Natural killer cell (primary cell): Measurements from ENCODE around the gene INCA1. TPM values are rescaled to one million over a fixed set of nuclear protein-coding genes. Genes with fewer than 3 reads are reported as not detected.

Experiments used
- ATAC-seq, 3 donors: fragments of 150-1000 bp in 2 of 3; fragments of 200-7000 bp in 1 of 3; cut with Tn5 transposase; 1 replicate in 1 of 3; 2 replicates in 2 of 3; pipeline ENCODE4 v1.10.0; 2021; ENCODE audit warnings: mild to moderate bottlenecking in 2 of 3, moderate library complexity in 2 of 3
- DNase-seq, 2 donors: peaks; one replicate each; pipeline versions ENCODE4 v3.0.0 to v3.0.0-alpha.2; 2013 to 2021; ENCODE audit warnings: mixed read lengths in 1 of 2
- H3K27ac ChIP-seq: one replicate; pipeline ENCODE4 v1.5.1; 2013; ENCODE audit warnings: mild to moderate bottlenecking, low read length
- H3K27me3 ChIP-seq: one replicate; pipeline ENCODE4 v1.6.1; 2013; ENCODE audit warnings: low read length; ENCODE audit not compliant: control insufficient read depth, insufficient read depth
- H3K36me3 ChIP-seq: one replicate; pipeline ENCODE4 v1.6.1; 2013; ENCODE audit warnings: low read length; ENCODE audit not compliant: control insufficient read depth, insufficient read depth
- H3K4me1 ChIP-seq: one replicate; pipeline ENCODE4 v1.6.1; 2013; ENCODE audit warnings: low read length; ENCODE audit not compliant: control insufficient read depth, insufficient read depth
- H3K4me3 ChIP-seq: one replicate; pipeline ENCODE4 v1.5.1; 2013; ENCODE audit warnings: low read length
- H3K9me3 ChIP-seq: one replicate; pipeline ENCODE4 v1.6.1; 2013; ENCODE audit warnings: low read length; ENCODE audit not compliant: control insufficient read depth, insufficient read depth
- H3K27ac Mint-ChIP-seq, 2 donors: one replicate each; pipeline ENCODE4 v1.8.0; 2022; ENCODE audit warnings: mild to moderate bottlenecking in 2 of 2, mixed read lengths in 2 of 2, moderate library complexity in 1 of 2
- H3K27me3 Mint-ChIP-seq, 2 donors: one replicate each; pipeline ENCODE4 v1.8.0; 2022; ENCODE audit warnings: low read depth in 2 of 2, mixed read lengths in 2 of 2
- H3K36me3 Mint-ChIP-seq: one replicate; pipeline ENCODE4 v1.8.0; 2022; ENCODE audit warnings: mixed read lengths
- H3K4me1 Mint-ChIP-seq, 2 donors: one replicate each; pipeline ENCODE4 v1.8.0; 2022; ENCODE audit warnings: mixed read lengths in 2 of 2
- H3K4me3 Mint-ChIP-seq: one replicate; pipeline ENCODE4 v1.8.0; 2022; ENCODE audit warnings: mild to moderate bottlenecking, moderate library complexity, mixed read lengths
- H3K9me3 Mint-ChIP-seq, 2 donors: one replicate each; pipeline ENCODE4 v1.8.0; 2022; ENCODE audit warnings: mixed read lengths in 2 of 2
- CTCF ChIP-seq: fragments of 200-600 bp; IDR thresholded peaks from one replicate; pipeline ENCODE4 v1.8.0; 2022; ENCODE audit warnings: antibody characterized with exemption
- WGBS: methylation state at CpG from one replicate; pipeline ENCODE4 v1.1.7; 2013; ENCODE audit warnings: missing lambda C conversion rate; ENCODE audit not compliant: insufficient coverage; 5-methylcytosine and 5-hydroxymethylcytosine counted together
- intact Hi-C: fragments of 100-400 bp; cut with micrococcal nuclease; formaldehyde crosslinking; loops from one replicate; pipeline ENCODE4 v1.14.2; 2022
- total RNA-seq, 4 donors: library from RNA; stranded (reverse); fragments of 120-200 nt in 1 of 4; gene quantifications; one replicate each; pipeline versions ENCODE4 v1.2.3 to v1.2.4, GENCODE V29; 2013 to 2022

INCA1 gene
- total RNA-seq, 3 donors from 2014 or later (not counting 1 experiment from before 2014, with no cell fraction given) = 0.39 to 0.54 TPM; not detected in 1

DNA sequence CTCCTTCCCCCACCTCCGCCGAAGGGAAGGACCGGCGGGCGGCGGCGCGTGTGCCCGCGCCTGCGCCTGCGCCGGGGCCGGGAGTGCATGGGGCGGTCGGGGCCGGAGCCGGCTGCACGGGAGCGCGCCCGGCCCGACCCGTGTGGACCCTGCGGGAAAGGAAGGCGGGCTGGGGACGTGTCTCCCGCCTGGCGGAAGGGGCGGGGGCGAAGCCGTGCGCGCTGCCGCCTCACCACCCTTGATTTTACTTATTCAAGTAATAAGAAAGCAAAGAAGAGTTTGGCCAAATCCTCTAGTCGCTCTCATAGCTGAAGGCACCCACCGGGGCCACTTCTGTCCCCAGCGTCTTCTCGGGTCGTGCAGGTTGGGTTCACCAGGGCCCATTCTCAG, 48.4 kb downstream of the INCA1 start:
- Histone ChIP-seq H3K27ac (peak overlapping the region; percentile 97), H3K4me1 (peaks cover 45% of the 10 kb centered on the region), H3K4me3 (peak overlapping the region; percentile 99), H3K9me3 (no peaks in the 10 kb centered on the region), H3K27me3 (no peaks in the 10 kb centered on the region), H3K36me3 (peaks cover 34% of the 10 kb centered on the region)
- Mint-ChIP-seq H3K9me3 (no peaks in the 10 kb centered on the region), H3K4me1 (peaks cover 45 to 52% of the 10 kb centered on the region in 2 donors), H3K4me3 (peak overlapping the region; percentile 91), H3K27ac (peak overlapping the region; percentile 87 to 93), H3K36me3 (peaks cover 14% of the 10 kb centered on the region), H3K27me3 (peaks cover 0 to 2% of the 10 kb centered on the region in 2 donors)
- ATAC-seq (peak; percentile 30 to 69 (median 58)), DNase-seq (peak; percentile 72 to 87)
- under 1% methylated on average over 40 of the region's 40 CpGs for WGBS
- TF ChIP-seq CTCF = no peak
- intact Hi-C loops = loop anchor here (1.0 to 5.0 kb wide), 3 partner anchors 9 to 468 kb away; partner anchors contain the start of genes NUP88, RNF167, SLC25A11 and SPAG7

- H3K27me3 ChIP-seq = no peaks in the 10 kb centered on the region
- H3K4me3 ChIP-seq = peak within 1 kb of the TSS; percentile 99
- H3K9me3 ChIP-seq = no peaks in the 10 kb centered on the region
- ATAC-seq (peak; percentile 49 to 76 (median 61)), DNase-seq (peak; percentile 80 to 96)
- H3K36me3 ChIP-seq = peaks cover 38% of the 10 kb centered on the region
- peaks cover 50 to 57% of the 10 kb centered on the region in 2 donors for H3K4me1 Mint-ChIP-seq
- TF ChIP-seq CTCF = no peak
- H3K27ac ChIP-seq = peak within 1 kb of the TSS; percentile 97
- H3K27ac Mint-ChIP-seq = peak within 1 kb of the TSS; percentile 87 to 93
- H3K4me1 ChIP-seq = peaks cover 50% of the 10 kb centered on the region
- no peaks in the 10 kb centered on the region for H3K9me3 Mint-ChIP-seq
- H3K36me3 Mint-ChIP-seq = peaks cover 14% of the 10 kb centered on the region
- WGBS = under 1% methylated on average over 53 of the region's 59 CpGs
- H3K4me3 Mint-ChIP-seq = peak within 1 kb of the TSS; percentile 91
- peaks cover 0 to 2% of the 10 kb centered on the region in 2 donors for H3K27me3 Mint-ChIP-seq
- intact Hi-C loops = loop anchor here (1.0 to 5.0 kb wide), 3 partner anchors 8 to 469 kb away; partner anchors contain the start of genes NUP88, RNF167, SLC25A11 and SPAG7
These were observed 49.0 kb downstream of the INCA1 start, which contains the start of gene PFN1 for GRCh38 chr17:4948166-4948930. TSS of gene PFN1 (minus strand) at chr17:4948530. CDS start at chr17:4948394, 136 bp downstream.

- peak overlapping the region; percentile 96 for H3K27ac ChIP-seq
- WGBS = 0% methylated on average over 49 of the region's 56 CpGs
- H3K36me3 ChIP-seq = peaks cover 46% of the 10 kb centered on the region
- ATAC-seq (peak; percentile 11 to 40 (median 27)), DNase-seq (peak; percentile 69 to 81)
- H3K27ac Mint-ChIP-seq = peak overlapping the region; percentile 87 to 93
- H3K4me3 ChIP-seq = peak overlapping the region; percentile 99
- H3K4me1 Mint-ChIP-seq = peaks cover 57 to 65% of the 10 kb centered on the region in 2 donors
- H3K27me3 Mint-ChIP-seq = peaks cover 0 to 2% of the 10 kb centered on the region in 2 donors
- H3K27me3 ChIP-seq = no peaks in the 10 kb centered on the region
- no peak for TF ChIP-seq CTCF
- H3K36me3 Mint-ChIP-seq = peaks cover 14% of the 10 kb centered on the region
- H3K9me3 ChIP-seq = no peaks in the 10 kb centered on the region
- no peaks in the 10 kb centered on the region for H3K9me3 Mint-ChIP-seq
- peak overlapping the region; percentile 91 for H3K4me3 Mint-ChIP-seq
- H3K4me1 ChIP-seq = peaks cover 58% of the 10 kb centered on the region
- intact Hi-C loops = loop anchor here (1.0 to 5.0 kb wide), 3 partner anchors 7 to 470 kb away; partner anchors contain the start of genes NUP88, RNF167, SLC25A11 and SPAG7
These were observed 49.7 kb downstream of the INCA1 start for GRCh38 chr17:4947411-4948165.
